ENCODE measurements around the gene PON2.

GRCh38 chr7:95476904-95477594 is 42.2 kb upstream of the PON2 start:
- TF ChIP-seq, protein P1, sequence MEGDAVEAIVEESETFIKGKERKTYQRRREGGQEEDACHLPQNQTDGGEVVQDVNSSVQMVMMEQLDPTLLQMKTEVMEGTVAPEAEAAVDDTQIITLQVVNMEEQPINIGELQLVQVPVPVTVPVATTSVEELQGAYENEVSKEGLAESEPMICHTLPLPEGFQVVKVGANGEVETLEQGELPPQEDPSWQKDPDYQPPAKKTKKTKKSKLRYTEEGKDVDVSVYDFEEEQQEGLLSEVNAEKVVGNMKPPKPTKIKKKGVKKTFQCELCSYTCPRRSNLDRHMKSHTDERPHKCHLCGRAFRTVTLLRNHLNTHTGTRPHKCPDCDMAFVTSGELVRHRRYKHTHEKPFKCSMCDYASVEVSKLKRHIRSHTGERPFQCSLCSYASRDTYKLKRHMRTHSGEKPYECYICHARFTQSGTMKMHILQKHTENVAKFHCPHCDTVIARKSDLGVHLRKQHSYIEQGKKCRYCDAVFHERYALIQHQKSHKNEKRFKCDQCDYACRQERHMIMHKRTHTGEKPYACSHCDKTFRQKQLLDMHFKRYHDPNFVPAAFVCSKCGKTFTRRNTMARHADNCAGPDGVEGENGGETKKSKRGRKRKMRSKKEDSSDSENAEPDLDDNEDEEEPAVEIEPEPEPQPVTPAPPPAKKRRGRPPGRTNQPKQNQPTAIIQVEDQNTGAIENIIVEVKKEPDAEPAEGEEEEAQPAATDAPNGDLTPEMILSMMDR (conservative IDR thresholded peaks at IDR 0.05; ENCODE audit: low read length) = peak; percentile 94
- TF ChIP-seq EZH2phosphoT487 (IDR thresholded peaks at IDR 0.05; ENCODE audit: borderline replicate concordance, low read depth, low read length) = no peak
